Hematopoietic multipotent progenitor cell treated with erythropoietin and hydrocortisone succinate and interleukin-3 and kit ligand, for 6 days (in vitro differentiated cells): ENCODE data around the gene GAS2L1.

Experiments used
- DNase-seq: peaks from one replicate; pipeline ENCODE4 v3.0.0-alpha.2; 2015

Gene GAS2L1

GRCh38 chr22:29275819-29276565 is 30.5 kb upstream of the GAS2L1 start:
- DNase-seq: no peak

- no peak for DNase-seq
Observed at GRCh38 chr22:29277927-29278326, 28.5 kb upstream of the GAS2L1 start.

- DNase-seq: no peak
Observed at GRCh38 chr22:29284196-29284595, 22.3 kb upstream of the GAS2L1 start.

GRCh38 chr22:29288837-29289236 is 17.6 kb upstream of the GAS2L1 start:
- no peak for DNase-seq

GRCh38 chr22:29290061-29290460 is 16.4 kb upstream of the GAS2L1 start:
- DNase-seq: no peak

GRCh38 chr22:29291215-29291614 is 15.2 kb upstream of the GAS2L1 start:
- DNase-seq: no peak

- no peak for DNase-seq
Observed at GRCh38 chr22:29292379-29292778, 14.1 kb upstream of the GAS2L1 start.

GRCh38 chr22:29298641-29299040 is 7.8 kb upstream of the GAS2L1 start:
- DNase-seq: no peak

GRCh38 chr22:29299136-29299900 is 7.1 kb upstream of the GAS2L1 start:
- DNase-seq: no peak

- no peak for DNase-seq
Observed at GRCh38 chr22:29300467-29300806, 6.0 kb upstream of the GAS2L1 start.

GRCh38 chr22:29300807-29301601 is 5.4 kb upstream of the GAS2L1 start:
- DNase-seq: no peak

- peak; percentile 32 for DNase-seq
Observed at GRCh38 chr22:29301716-29302401, 4.6 kb upstream of the GAS2L1 start.

- DNase-seq: no peak
Observed at GRCh38 chr22:29302402-29302680, 4.1 kb upstream of the GAS2L1 start.

- peak; percentile 39 for DNase-seq
Observed at GRCh38 chr22:29302681-29303465, 3.6 kb upstream of the GAS2L1 start.

GRCh38 chr22:29305836-29306174 is 645 bp upstream of the GAS2L1 start:
- no peak for DNase-seq

GRCh38 chr22:29306835-29307595 is 565 bp downstream of the GAS2L1 start:
- peak; percentile 84 for DNase-seq

- peak; percentile 73 for DNase-seq
Observed at GRCh38 chr22:29307596-29308147, 1.2 kb downstream of the GAS2L1 start.

GRCh38 chr22:29308148-29308790 is 1.8 kb downstream of the GAS2L1 start:
- DNase-seq: no peak

- peak; percentile 72 for DNase-seq
Observed at GRCh38 chr22:29308791-29309262, 2.4 kb downstream of the GAS2L1 start.

GRCh38 chr22:29309332-29310064 is 3.0 kb downstream of the GAS2L1 start:
- DNase-seq: peak; percentile 95
